A549 (cell line): ENCODE data around the gene MAN2B2.

Experiments used
- CEBPB ChIP-seq, 2 experiments: fragments of >200 bp in 1 of 2; sonication (Bioruptor Twin) in 1 of 2; formaldehyde crosslinking in 1 of 2; IDR thresholded peaks; 2 replicates each; pipeline ENCODE4 v1.6.1; 2012 to 2016
- ELK1 ChIP-seq: fragments of 150-350 bp; IDR thresholded peaks from 2 replicates; pipeline ENCODE4 v1.6.1; 2014; ENCODE audit warnings: low read depth, mild to moderate bottlenecking, low read length
- GATA3 ChIP-seq: IDR thresholded peaks from 2 replicates; pipeline ENCODE4 v1.6.1; 2012; ENCODE audit warnings: borderline replicate concordance
- KDM1A ChIP-seq: fragments of 200-600 bp; sonication (generic); IDR thresholded peaks from 2 replicates; pipeline ENCODE4 v1.6.1; 2016; ENCODE audit warnings: low read depth, mild to moderate bottlenecking
- SMC3 ChIP-seq: fragments of >200 bp; sonication (Bioruptor Twin); formaldehyde crosslinking; IDR thresholded peaks from 3 replicates; pipeline ENCODE4 v1.6.1; 2018; ENCODE audit warnings: inconsistent platforms
- USF2 ChIP-seq: fragments of 450-650 bp; IDR thresholded peaks from 2 replicates; pipeline ENCODE4 v1.6.1; 2014; ENCODE audit warnings: antibody characterized with exemption
- TF ChIP-seq, protein P1 (sequence below): fragments of >200 bp; sonication (Bioruptor Twin); formaldehyde crosslinking; IDR thresholded peaks from 3 replicates; pipeline ENCODE4 v1.5.1; 2016

DNA sequence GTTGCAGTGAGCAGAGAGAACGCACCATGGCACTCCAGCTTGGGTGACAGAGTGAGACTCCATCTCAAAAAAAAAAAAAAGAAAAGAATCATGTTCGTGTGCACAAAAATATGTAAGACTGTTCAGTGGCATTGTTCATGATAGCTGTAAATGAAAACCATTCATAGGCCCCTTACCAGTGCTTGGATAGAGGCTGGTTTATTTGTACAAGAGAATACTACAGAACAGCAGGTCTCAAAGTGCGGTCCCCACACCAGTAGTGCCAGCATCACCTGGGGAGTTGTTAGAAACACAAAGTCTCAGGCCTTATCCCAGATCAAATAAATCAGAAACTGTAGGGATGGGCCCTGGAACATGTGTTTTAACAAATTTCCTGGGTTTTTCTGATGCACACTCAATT lies 52.8 kb downstream of the MAN2B2 start:
- TF ChIP-seq ELK1 (no peak), GATA3 (no peak), CEBPB (IDR thresholded peaks at IDR 0.05) (no peak), SMC3 (no peak), USF2 (no peak), KDM1A (no peak)
- TF ChIP-seq, protein P1, sequence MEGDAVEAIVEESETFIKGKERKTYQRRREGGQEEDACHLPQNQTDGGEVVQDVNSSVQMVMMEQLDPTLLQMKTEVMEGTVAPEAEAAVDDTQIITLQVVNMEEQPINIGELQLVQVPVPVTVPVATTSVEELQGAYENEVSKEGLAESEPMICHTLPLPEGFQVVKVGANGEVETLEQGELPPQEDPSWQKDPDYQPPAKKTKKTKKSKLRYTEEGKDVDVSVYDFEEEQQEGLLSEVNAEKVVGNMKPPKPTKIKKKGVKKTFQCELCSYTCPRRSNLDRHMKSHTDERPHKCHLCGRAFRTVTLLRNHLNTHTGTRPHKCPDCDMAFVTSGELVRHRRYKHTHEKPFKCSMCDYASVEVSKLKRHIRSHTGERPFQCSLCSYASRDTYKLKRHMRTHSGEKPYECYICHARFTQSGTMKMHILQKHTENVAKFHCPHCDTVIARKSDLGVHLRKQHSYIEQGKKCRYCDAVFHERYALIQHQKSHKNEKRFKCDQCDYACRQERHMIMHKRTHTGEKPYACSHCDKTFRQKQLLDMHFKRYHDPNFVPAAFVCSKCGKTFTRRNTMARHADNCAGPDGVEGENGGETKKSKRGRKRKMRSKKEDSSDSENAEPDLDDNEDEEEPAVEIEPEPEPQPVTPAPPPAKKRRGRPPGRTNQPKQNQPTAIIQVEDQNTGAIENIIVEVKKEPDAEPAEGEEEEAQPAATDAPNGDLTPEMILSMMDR, result no peak
